ENCODE measurements around the gene GNAI2.
"Not testable (repeated sequence)": the region's sequence is repeated elsewhere in the genome, so short reads cannot be mapped to it uniquely, and the experiment has no call there.

Gene GNAI2

DNA sequence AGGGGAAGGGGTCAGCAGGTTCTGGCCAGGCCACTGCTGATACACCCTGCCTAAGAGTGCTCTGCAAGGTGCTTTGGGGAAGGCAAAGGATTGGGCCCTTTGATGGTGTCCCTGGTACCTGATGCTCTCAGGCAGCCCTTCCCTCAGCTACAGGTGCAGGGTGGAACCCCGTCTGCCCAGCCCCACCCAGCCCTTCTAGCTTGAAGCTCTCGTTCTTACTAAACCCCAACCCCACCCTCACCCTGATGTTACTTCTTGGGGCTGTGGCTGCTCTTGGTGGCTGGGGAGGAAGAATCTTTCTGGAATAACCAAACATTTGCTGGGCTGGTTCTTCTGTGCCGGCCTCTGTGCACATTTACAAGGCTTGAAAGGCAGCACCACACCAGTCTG is 6.4 kb downstream of the GNAI2 start:
- in situ Hi-C loops (cut with MboI; ENCODE audit: low sequenced_read_pairs), result no loop called here

GRCh38 chr3:50242851-50243542 is 7.0 kb downstream of the GNAI2 start:
- in situ Hi-C loops (cut with MboI; ENCODE audit: low sequenced_read_pairs), result no loop called here

GRCh38 chr3:50243543-50243895 is 7.5 kb downstream of the GNAI2 start:
- in situ Hi-C loops (cut with MboI; ENCODE audit: low sequenced_read_pairs), result no loop called here

- in situ Hi-C loops (cut with MboI; ENCODE audit: low sequenced_read_pairs), result not testable (repeated sequence)
Observed at GRCh38 chr3:50244813-50245212, 8.8 kb downstream of the GNAI2 start.

- in situ Hi-C loops (cut with MboI; ENCODE audit: low sequenced_read_pairs), result no loop called here
Observed at GRCh38 chr3:50245251-50245745, 9.3 kb downstream of the GNAI2 start.

DNA sequence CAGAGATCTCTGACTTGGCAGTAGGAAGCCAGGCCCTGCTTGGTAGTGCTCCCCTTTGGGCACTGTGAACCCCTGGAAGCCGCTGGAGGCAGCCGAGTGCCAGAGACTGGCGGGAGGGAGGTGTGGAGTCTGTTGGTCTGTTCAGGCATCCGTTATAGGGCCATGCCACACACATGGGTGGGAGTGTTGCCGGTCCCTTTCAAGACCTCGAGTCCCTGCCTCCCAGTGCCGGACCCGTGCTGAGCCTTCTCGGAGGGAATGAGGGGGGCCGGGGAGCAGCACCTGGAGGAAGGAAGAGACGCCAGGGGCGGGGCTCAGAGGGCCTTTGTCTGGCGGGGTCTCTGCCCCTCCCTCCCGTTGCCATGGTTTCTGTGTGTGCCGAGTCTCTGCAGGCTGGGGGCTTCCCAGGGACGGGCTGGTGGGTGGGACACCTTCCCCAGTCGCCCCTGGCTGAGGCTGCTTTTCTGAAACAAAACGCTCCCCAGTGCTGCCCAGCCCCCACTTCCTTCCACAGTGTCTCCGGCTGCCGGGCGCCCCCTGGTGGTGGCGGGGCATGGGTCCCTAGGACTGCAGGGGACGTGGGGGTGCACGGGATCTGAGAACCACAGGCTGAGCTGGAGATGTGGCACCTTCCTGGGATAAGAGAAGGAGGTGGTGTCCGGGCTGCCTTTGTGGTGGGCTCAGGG is 10.0 kb downstream of the GNAI2 start:
- in situ Hi-C loops (cut with MboI; ENCODE audit: low sequenced_read_pairs), result no loop called here

GRCh38 chr3:50246517-50246954 is 10.5 kb downstream of the GNAI2 start:
- in situ Hi-C loops (cut with MboI; ENCODE audit: low sequenced_read_pairs), result no loop called here

DNA sequence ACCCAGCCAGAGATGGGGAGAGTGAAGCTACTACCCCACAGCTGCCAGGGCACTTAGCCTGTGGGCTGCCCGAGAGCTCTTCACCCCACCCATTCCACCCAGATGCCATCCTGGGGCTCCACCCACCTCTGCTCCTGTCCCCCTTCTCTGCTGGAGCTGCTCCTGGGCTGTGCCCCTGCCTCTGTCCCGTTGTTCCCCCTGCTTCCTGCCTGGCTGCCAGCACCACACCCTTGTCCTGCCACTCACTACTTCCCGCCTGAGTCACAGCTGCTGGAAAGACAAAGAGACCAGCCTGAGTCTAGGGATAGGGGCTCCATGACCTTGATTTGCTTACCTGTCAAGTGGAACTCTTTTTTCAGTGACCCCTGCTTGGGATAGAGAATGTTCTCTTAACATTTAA is 12.4 kb downstream of the GNAI2 start:
- in situ Hi-C loops (cut with MboI; ENCODE audit: low sequenced_read_pairs), result no loop called here

- in situ Hi-C loops (cut with MboI; ENCODE audit: low sequenced_read_pairs), result no loop called here
Observed at GRCh38 chr3:50249457-50249856, 13.5 kb downstream of the GNAI2 start.

DNA sequence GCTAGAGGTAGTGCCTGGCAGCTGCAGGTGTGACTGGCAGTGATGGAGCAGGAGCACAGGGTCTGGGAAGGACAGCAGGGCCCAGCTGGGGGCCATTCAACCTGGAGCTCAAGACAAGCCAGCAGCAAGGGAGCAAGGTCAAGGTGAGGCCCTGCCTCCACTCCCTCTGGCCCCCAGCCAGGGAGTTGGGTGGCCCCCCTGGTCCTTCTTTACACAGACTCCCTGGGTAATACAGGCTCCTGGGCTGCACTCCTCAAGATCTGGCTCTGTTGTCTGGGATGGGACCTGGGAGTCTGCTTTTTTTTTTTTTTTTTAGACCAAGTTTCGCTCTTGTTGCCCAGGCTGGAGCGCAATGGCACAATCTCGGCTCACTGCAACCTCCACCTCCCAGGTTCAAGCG is 14.5 kb downstream of the GNAI2 start:
- in situ Hi-C loops (cut with MboI; ENCODE audit: low sequenced_read_pairs), result no loop called here

DNA sequence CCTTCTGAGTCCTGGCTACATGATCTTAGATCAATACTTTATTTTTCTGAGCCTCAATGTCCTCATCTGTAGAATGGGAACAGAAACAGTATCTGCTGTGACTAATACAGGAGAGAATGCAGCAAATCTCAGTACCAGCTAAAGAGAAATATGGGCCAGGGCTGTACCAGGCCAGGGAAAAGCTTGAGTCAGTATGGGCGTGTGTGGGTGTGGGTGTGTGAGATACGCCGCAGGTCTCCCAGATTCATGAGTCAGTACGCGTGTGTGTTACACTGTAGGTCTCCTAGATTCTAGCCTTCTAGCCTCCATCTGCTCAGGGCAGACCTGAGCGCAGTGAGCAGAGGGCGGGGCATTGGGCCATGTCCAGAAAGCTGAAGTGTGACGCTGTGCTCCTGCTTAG is 15.2 kb downstream of the GNAI2 start:
- in situ Hi-C loops (cut with MboI; ENCODE audit: low sequenced_read_pairs), result no loop called here

GRCh38 chr3:50254577-50255250 is 18.7 kb downstream of the GNAI2 start:
- in situ Hi-C loops (cut with MboI; ENCODE audit: low sequenced_read_pairs), result no loop called here

DNA sequence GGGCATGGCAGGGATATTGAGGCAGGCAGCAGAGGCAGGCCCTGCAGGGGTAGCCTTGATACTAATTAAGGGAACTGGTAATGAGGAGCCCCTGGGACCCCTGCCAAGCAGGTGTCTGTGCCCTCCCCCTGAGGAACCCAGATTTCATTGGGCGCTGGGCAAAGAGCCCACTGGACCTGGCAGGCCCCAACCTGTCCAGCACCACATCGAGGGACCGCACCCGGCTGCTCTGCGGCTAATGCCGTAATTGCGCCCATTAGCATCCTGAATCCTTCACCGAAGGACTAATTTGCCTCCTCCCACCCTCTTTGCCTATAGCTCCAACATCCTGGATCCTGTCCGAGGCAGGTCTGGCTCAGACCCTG is 19.2 kb downstream of the GNAI2 start:
- in situ Hi-C loops (cut with MboI; ENCODE audit: low sequenced_read_pairs), result no loop called here

DNA sequence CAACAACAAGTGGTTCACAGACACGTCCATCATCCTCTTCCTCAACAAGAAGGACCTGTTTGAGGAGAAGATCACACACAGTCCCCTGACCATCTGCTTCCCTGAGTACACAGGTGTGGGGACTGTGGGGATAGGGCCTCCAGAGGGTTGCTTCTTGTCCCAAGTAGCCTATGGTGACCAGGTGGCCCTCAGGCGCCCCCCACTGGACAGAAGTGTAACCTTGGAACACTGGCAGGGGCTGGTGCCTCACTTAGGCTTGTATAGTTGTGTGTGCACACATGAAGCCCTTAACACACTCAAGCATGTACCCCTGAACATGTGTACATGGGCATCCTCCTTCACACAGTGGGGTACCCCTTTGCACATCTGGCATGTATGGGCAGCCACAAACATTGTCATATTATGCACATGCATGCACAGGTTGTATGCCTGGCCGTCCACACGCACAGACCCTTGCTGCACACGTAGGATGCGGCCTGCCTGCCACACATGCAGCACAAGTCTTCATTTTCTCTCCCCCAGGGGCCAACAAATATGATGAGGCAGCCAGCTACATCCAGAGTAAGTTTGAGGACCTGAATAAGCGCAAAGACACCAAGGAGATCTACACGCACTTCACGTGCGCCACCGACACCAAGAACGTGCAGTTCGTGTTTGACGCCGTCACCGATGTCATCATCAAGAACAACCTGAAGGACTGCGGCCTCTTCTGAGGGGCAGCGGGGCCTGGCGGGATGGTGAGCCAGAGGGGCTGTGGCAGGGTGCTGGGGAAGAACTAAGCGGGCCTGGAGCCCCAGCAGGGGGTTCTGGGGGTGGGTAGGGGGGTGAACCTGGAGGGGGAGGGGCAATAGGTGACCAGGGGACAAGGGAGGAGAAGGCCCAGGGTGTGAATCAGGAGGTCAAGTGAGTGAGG is 21.2 kb downstream of the GNAI2 start:
- in situ Hi-C loops (cut with MboI; ENCODE audit: low sequenced_read_pairs), result no loop called here

DNA sequence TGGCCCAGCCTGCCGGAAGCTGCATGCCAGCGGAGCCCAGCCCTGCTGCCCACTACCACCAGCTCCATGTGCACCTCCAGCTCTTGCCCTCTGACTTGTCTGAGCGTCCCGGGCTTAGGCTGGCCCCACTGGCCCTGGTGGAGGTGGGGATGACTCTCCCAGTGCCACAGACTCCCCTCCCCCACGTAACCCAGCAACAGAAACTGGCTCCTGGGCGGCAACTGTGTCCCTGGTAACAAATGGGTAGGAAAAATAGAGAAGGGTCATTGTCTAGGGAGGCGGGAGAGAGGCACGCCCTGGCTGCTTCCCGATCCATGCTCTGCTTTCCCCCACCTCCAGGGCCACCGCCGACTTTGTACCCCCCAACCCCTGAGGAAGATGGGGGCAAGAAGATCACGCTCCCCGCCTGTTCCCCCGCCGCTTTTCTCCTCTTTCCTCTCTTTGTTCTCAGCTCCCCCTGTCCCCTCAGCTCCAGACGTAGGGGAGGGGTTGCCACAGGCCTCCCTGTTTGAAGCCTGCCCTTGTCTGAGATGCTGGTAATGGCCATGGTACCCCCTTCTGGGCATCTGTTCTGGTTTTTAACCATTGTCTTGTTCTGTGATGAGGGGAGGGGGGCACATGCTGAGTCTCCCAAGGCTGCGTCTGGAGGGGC is 22.2 kb downstream of the GNAI2 start:
- in situ Hi-C loops (cut with MboI; ENCODE audit: low sequenced_read_pairs), result no loop called here

DNA sequence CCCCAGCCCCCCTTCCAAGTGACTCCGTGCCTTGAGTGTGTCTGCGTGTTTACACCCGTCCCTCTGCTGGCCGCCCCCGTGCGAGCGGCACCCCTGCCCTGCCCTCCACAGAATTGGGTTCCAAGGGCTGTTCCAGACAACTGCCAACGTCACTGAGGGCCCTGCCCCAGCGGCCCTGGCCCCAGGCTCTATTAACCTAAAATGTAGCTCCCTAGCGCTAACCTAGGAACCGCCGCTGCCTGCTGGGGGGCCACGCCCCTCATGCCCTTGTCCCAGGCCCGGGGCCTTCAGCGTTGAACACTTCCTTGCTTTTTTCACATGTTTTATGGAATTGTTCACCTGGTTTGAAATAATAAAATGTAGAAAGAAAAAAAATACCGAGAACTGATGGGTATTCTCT is 23.0 kb downstream of the GNAI2 start:
- in situ Hi-C loops (cut with MboI; ENCODE audit: low sequenced_read_pairs), result no loop called here

DNA sequence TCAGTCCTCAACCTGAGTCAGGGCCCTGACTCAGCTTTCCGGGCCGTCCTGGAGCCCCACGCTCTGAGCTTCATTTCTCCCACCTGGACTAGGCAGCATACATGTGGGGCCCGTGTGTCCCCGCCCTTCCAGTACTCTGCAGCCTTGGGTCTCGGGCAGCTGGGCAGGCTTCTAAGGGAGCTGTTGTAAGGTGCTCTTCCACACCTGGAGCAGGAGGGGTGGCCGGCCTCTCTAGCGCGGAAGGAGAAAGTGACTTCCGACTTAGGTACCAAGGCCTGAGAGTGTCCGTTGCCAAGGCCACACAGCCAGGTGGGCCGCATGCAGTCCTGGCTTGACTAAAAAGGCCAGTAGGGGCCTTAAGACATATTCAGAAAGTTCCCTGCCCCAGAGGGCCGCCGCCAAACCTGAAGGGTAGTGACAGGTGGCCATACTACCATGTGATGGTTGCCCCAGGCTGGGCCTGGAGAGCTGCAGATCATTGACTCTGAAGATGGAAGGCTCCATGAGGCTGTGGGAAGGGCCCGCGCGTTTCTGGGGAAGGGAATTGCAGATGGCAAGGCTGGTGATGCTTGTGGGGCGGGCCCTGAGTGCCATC is 23.5 kb downstream of the GNAI2 start:
- in situ Hi-C loops (cut with MboI; ENCODE audit: low sequenced_read_pairs), result no loop called here

DNA sequence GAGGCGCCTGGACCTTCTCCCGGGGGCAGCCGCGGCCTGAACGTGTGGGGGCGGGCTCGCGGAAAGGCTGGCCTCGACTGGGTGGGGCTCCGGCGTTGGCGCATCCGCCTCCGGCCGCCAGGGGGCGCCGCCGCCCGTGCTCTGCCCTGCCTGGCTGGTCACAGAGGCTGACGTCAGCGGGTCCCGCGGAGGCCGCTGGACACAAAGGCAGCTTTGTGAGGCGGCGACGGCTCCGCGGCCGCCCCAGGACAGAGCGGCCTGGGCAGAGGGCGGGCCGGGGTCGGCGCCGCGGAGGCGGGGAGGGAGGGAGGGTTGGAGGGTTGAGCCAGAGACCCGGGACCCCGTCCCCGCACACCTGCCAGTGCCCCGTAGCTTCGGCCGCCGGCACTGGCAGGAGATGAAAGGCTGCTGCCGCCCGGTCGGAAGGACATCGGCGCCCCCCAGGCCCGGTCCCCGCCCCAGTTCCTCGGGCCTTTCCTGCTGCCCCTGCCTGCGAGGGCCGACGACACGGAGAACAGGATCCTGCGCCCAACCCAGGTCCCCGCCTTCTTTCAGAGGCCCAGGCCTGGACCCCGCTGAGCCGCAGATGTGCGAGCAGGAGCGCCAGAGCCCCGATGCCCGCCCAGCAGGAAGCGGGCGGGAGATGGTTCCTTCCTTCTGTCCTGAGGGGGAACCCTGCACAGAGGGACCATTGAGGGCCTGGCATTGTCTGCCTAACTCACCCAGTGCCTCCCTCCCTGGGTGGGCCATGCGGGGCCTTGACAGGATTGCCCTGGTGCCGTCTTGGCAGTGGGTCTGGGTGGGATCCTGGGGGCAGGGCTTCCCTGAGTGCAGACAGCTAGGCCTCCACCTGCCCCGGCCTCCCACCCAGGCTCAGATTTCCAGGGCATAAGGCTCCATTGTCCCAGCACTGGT is 24.3 kb downstream of the GNAI2 start:
- in situ Hi-C loops (cut with MboI; ENCODE audit: low sequenced_read_pairs), result no loop called here

DNA sequence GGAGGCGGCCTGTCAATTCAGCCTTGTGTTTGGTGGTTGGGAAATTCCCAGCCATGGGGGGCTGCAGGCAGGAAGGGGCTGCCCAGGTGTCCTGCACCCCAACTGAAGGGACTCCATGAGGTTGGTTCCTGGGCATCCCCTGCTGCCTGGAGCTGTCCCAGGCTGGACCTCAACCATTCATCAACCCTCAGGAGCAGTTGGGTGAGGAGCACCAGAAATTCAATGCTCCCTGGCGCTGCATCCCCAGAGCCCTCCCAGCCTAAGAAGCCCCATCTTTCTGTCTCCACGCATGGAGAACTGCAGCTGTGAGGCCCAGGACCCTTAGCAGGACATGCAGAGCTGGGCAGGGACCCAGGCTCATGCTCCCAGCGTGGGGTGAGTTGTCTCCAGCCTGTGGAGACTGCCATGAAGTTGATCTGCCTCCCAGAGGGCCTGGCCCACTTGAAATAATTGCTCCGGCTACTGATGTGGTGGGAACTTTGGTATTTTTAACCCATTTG is 25.0 kb downstream of the GNAI2 start:
- in situ Hi-C loops (cut with MboI; ENCODE audit: low sequenced_read_pairs), result no loop called here

All from HL-60/S4 (cell line).